Endothelial cell of umbilical vein (primary cell): ENCODE measurements around the gene NOXRED1. TPM values are rescaled to one million over a fixed set of nuclear protein-coding genes. Genes with fewer than 3 reads are reported as not detected.

Source experiments
- BruUV-seq: library from RNA; stranded (reverse); fragments of 400-500 nt; replicated peaks from 2 replicates; lab custom pipeline; 2021; lab: Mats Ljungman, UMichigan
- CTCF ChIA-PET: fragments of 300-600, 350-600 bp; sonication (Branson Sonifier 250); formaldehyde crosslinking; loops from one replicate; lab custom pipeline; 2021; ENCODE audit warnings: antibody characterized with exemption, inconsistent platforms; lab: Charles Lee
- POLR2A ChIA-PET: fragments of 300-600, 350-600 bp; sonication (Branson Sonifier 250); formaldehyde crosslinking; loops from one replicate; lab custom pipeline; 2021; ENCODE audit warnings: antibody characterized with exemption, inconsistent platforms; lab: Charles Lee
- DNase-seq: peaks from one replicate; pipeline ENCODE4 v3.0.0-alpha.2; 2011; ENCODE audit warnings: low read depth, low spot score
- FAIRE-seq: peaks from 2 replicates; lab custom pipeline; 2011; peaks lifted over from hg19 to GRCh38; lab: Jason Lieb, UNC
- H2AFZ ChIP-seq: 2 replicates; pipeline ENCODE4 v1.6.0; 2012; ENCODE audit warnings: low read depth, low read length, control low read depth, inconsistent platforms
- H3K27ac ChIP-seq: 2 replicates; pipeline ENCODE4 v1.5.1; 2011; ENCODE audit warnings: low read depth, mild to moderate bottlenecking, control low read depth, low read length, moderate library complexity; ENCODE audit not compliant: insufficient read depth
- H3K27me3 ChIP-seq, 2 experiments: 2 replicates each; pipeline versions ENCODE4 v1.6.0 to v1.6.1; 2011; ENCODE audit warnings: low read length in 2 of 2, mixed read lengths in 1 of 2; ENCODE audit not compliant: control insufficient read depth in 2 of 2, insufficient read depth in 2 of 2
- H3K36me3 ChIP-seq, 2 experiments: 2 replicates in 1 of 2; 3 replicates in 1 of 2; pipeline ENCODE4 v1.5.1; 2011; ENCODE audit warnings: low read length in 2 of 2, mild to moderate bottlenecking in 1 of 2, moderate library complexity in 1 of 2; ENCODE audit not compliant: control insufficient read depth in 2 of 2, insufficient read depth in 2 of 2; ENCODE audit errors: extremely low read depth in 1 of 2
- H3K4me1 ChIP-seq: 3 replicates; pipeline ENCODE4 v1.5.1; 2011; ENCODE audit warnings: mild to moderate bottlenecking, low read length; ENCODE audit not compliant: control insufficient read depth, insufficient read depth; ENCODE audit errors: extremely low read depth
- H3K4me2 ChIP-seq: 2 replicates; pipeline ENCODE4 v1.6.1; 2011; ENCODE audit warnings: low read length, control low read depth, mixed read lengths; ENCODE audit not compliant: insufficient read depth
- H3K4me3 ChIP-seq, 3 experiments: fragments of 200-600 bp in 1 of 3; sonication (generic), shearing (Covaris generic) in 1 of 3; replicated peaks in 1 of 3; 2 replicates each; pipeline ENCODE4 v1.5.1; 2011 to 2016; ENCODE audit warnings: control low read depth in 3 of 3, low read length in 3 of 3, mild to moderate bottlenecking in 2 of 3, inconsistent platforms in 1 of 3, low read depth in 1 of 3, moderate library complexity in 1 of 3; ENCODE audit not compliant: insufficient read depth in 1 of 3
- H3K79me2 ChIP-seq: 2 replicates; pipeline ENCODE4 v1.6.0; 2012; ENCODE audit warnings: low read length, inconsistent platforms; ENCODE audit not compliant: control insufficient read depth, insufficient read depth
- H3K9ac ChIP-seq: replicated peaks from 2 replicates; pipeline ENCODE3; 2011; ENCODE audit warnings: low read length, control low read depth; ENCODE audit not compliant: insufficient read depth; ENCODE audit errors: extremely low read depth
- H3K9me1 ChIP-seq: replicated peaks from 3 replicates; pipeline ENCODE4 v1.6.0; 2011; ENCODE audit warnings: mild to moderate bottlenecking, low read length; ENCODE audit not compliant: control insufficient read depth, insufficient read depth; ENCODE audit errors: extremely low read depth
- H3K9me3 ChIP-seq: replicated peaks from 2 replicates; pipeline ENCODE4 v1.5.1; 2012; ENCODE audit warnings: low read length, inconsistent platforms; ENCODE audit not compliant: control insufficient read depth, insufficient read depth
- H4K20me1 ChIP-seq: replicated peaks from 2 replicates; pipeline ENCODE3; 2011; ENCODE audit warnings: mild to moderate bottlenecking, low read length; ENCODE audit not compliant: control insufficient read depth, insufficient read depth; ENCODE audit errors: extremely low read depth
- CTCF ChIP-seq, 2 donors: IDR thresholded peaks; 1 replicate in 1 of 2; 2 replicates in 1 of 2; pipeline ENCODE4 v1.5.1; 2011; ENCODE audit warnings: low read length in 2 of 2, mild to moderate bottlenecking in 2 of 2, moderate library complexity in 2 of 2, control low read depth in 1 of 2, inconsistent platforms in 1 of 2, low read depth in 1 of 2; ENCODE audit not compliant: insufficient read depth in 1 of 2; ENCODE audit errors: extremely low read depth in 1 of 2
- EZH2 ChIP-seq: IDR thresholded peaks from 2 replicates; pipeline ENCODE4 v1.6.1; 2012; ENCODE audit warnings: borderline replicate concordance, low read depth, mild to moderate bottlenecking, moderate library complexity, low read length, inconsistent platforms; ENCODE audit not compliant: severe bottlenecking
- FOS ChIP-seq: IDR thresholded peaks from 2 replicates; pipeline ENCODE4 v1.6.1; 2011; ENCODE audit warnings: mild to moderate bottlenecking, low read length, moderate library complexity, borderline replicate concordance; ENCODE audit not compliant: insufficient read depth
- GATA2 ChIP-seq: IDR thresholded peaks from 2 replicates; pipeline ENCODE4 v1.7.0; 2011; ENCODE audit warnings: low read depth, mild to moderate bottlenecking, moderate library complexity, mixed read lengths, low read length; ENCODE audit not compliant: insufficient read length, insufficient read depth
- JUN ChIP-seq: IDR thresholded peaks from 2 replicates; pipeline ENCODE4 v1.6.1; 2011; ENCODE audit warnings: borderline replicate concordance, low read depth; ENCODE audit not compliant: insufficient read length, insufficient read depth
- MYC ChIP-seq: IDR thresholded peaks from one replicate; pipeline ENCODE4 v1.6.1; 2011; ENCODE audit warnings: mild to moderate bottlenecking, low read depth, low read length
- POLR2A ChIP-seq: IDR thresholded peaks from 2 replicates; pipeline ENCODE4 v1.6.1; 2012; ENCODE audit warnings: low read depth, mild to moderate bottlenecking, control low read depth, low read length
- POLR2AphosphoS5 ChIP-seq: IDR thresholded peaks from 2 replicates; pipeline ENCODE4 v1.6.1; 2012; ENCODE audit warnings: low read depth, mild to moderate bottlenecking, control low read depth, low read length, moderate library complexity; ENCODE audit not compliant: insufficient read depth
- dilution Hi-C: fragments of 300-500 bp; cut with MboI; formaldehyde crosslinking; loops from one replicate; pipeline ENCODE4 v1.15.0; 2019; ENCODE audit warnings: low sequenced_read_pairs; ENCODE audit not compliant: extremely low pct_ligation_motif_present
- intact Hi-C: fragments of 100-400 bp; cut with micrococcal nuclease; formaldehyde crosslinking; loops from one replicate; pipeline ENCODE4 v1.10.0; 2022
- polyA plus RNA-seq, 4 experiments: library from polyadenylated mRNA; depleted of rRNA in 3 of 4; stranded (reverse) in 3 of 4; unstranded in 1 of 4; fragments of >200 nt; gene quantifications; 2 replicates each; pipeline versions ENCODE4 v1.2.1 to v1.2.3, GENCODE V29; 2011 to 2012; ENCODE audit warnings: missing spikeins in 1 of 4
- total RNA-seq: library from RNA; stranded (reverse); gene quantifications from 2 replicates; pipeline ENCODE4 v1.2.3, GENCODE V29; 2021
- TF ChIP-seq, protein P1 (sequence below): IDR thresholded peaks from 2 replicates; pipeline ENCODE4 v1.6.1; 2011; ENCODE audit not compliant: insufficient read depth, insufficient read length

The NOXRED1 gene
- total and polyA plus RNA-seq, 2 donors (not counting 3 experiments of a cell fraction or from before 2014, with no cell fraction given) = 0.15 to 0.33 TPM

DNA sequence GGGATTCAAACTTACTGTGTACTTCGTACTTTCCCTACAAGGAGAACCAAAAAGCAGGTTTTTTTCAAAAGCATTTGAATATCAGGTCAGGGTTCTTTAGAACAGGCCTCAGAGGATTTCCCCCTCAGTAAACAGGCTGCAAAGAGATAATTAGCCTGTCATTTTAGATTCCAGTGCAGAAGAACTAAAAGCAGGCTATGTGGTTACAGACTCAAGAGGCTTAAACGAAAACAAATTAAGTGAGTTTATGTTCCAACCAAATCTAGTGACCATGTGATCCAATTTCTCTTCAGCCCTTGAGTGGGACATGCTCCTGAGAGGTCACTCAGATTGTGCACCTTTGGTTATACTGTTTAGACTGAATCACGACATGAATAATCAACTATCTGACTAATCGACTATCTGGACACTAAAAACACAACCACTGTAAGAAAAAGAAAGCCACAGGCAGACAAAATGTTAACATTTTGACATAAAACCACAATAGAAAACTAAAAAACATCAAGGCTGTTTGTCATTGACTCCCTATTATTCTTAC is 51.0 kb downstream of the NOXRED1 start:
- Histone ChIP-seq H3K27ac (no peak overlapping the region), H3K9ac (no peak overlapping the region), H3K9me3 (no peaks in the 10 kb centered on the region), H3K36me3 (no peaks in the 10 kb centered on the region), H2AFZ (no peak overlapping the region), H4K20me1 (no peaks in the 10 kb centered on the region), H3K4me1 (peaks cover 10% of the 10 kb centered on the region), H3K4me2 (no peak overlapping the region), H3K27me3 (no peaks in the 10 kb centered on the region), H3K4me3 (no peak overlapping the region), H3K79me2 (peaks cover 9% of the 10 kb centered on the region), H3K9me1 (no peaks in the 10 kb centered on the region)
- FAIRE-seq (peak; percentile 33), DNase-seq (no peak)
- CTCF ChIA-PET = no interaction called here
- dilution Hi-C loops = no loop called here
- intact Hi-C loops = no loop called here
- BruUV-seq = no TSS peak
- TF ChIP-seq JUN (no peak), MYC (no peak), CTCF (IDR thresholded peaks at IDR 0.05; ENCODE audit: extremely low read depth in 1 of 2, insufficient read depth in 1 of 2, low read depth in 1 of 2, low read length in 2 of 2) (no peak), GATA2 (no peak), EZH2 (no peak), POLR2A (no peak), FOS (no peak), POLR2AphosphoS5 (no peak)
- TF ChIP-seq, protein P1, sequence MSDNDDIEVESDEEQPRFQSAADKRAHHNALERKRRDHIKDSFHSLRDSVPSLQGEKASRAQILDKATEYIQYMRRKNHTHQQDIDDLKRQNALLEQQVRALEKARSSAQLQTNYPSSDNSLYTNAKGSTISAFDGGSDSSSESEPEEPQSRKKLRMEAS = no peak
- POLR2A ChIA-PET = no interaction called here
